Heart left ventricle (tissue), 16 donors: Measurements from ENCODE around the gene CDK5R2. TPM values are rescaled to one million over a fixed set of nuclear protein-coding genes. Genes with fewer than 3 reads are reported as not detected.

ENCODE experiments used
- ATAC-seq, 4 donors: fragments of 200-7000 bp; cut with Tn5 transposase; one replicate each; pipeline ENCODE4 v1.9.1; 2020 to 2022; ENCODE audit warnings: moderate library complexity in 4 of 4, mild to moderate bottlenecking in 3 of 4, moderate number of reproducible peaks in 1 of 4
- DNase-seq, 5 donors: peaks; one replicate each; pipeline ENCODE4 v3.0.0-alpha.2; 2020
- H3K27ac ChIP-seq, 12 donors: fragments of 200-600 bp; sonication (generic) in 4 of 12; one replicate each; pipeline versions ENCODE4 v1.5.0 to v1.8.0; 2016 to 2022; ENCODE audit warnings: mild to moderate bottlenecking in 2 of 12
- H3K27me3 ChIP-seq, 9 donors: fragments of 200-600 bp; sonication (generic) in 2 of 9; one replicate each; pipeline versions ENCODE4 v1.5.1 to v1.8.0; 2016 to 2022; ENCODE audit warnings: mild to moderate bottlenecking in 3 of 9
- H3K36me3 ChIP-seq, 9 donors: fragments of 200-600 bp; sonication (generic) in 2 of 9; one replicate each; pipeline versions ENCODE4 v1.5.0 to v1.8.0; 2018 to 2022; ENCODE audit warnings: mild to moderate bottlenecking in 2 of 9
- H3K4me1 ChIP-seq, 12 donors: fragments of 200-600 bp; sonication (generic) in 4 of 12; one replicate each; pipeline versions ENCODE4 v1.5.0 to v1.8.0; 2016 to 2022; ENCODE audit warnings: mild to moderate bottlenecking in 3 of 12
- H3K4me3 ChIP-seq, 12 donors: fragments of 200-600 bp; sonication (generic) in 4 of 12; one replicate each; pipeline versions ENCODE4 v1.5.0 to v1.8.0; 2017 to 2022; ENCODE audit warnings: mild to moderate bottlenecking in 9 of 12, moderate library complexity in 4 of 12
- H3K9me3 ChIP-seq, 12 donors: fragments of 200-600 bp; sonication (generic) in 4 of 12; one replicate each; pipeline versions ENCODE4 v1.5.0 to v1.8.0; 2016 to 2022; ENCODE audit warnings: mild to moderate bottlenecking in 1 of 12
- POLR2A ChIP-seq, 2 donors: fragments of 450-650 bp; IDR thresholded peaks; one replicate each; pipeline ENCODE4 v1.6.1; 2017; ENCODE audit warnings: antibody characterized with exemption in 2 of 2, mild to moderate bottlenecking in 2 of 2, moderate library complexity in 2 of 2
- WGBS, 4 donors: extraction: QIAGEN DNeasy Blood & Tissue Kit in 2 of 4; methylation state at CpG; one replicate each; pipeline versions ENCODE4 v1.1.5 to v1.1.7; 2013 to 2018; 5-methylcytosine and 5-hydroxymethylcytosine counted together
- intact Hi-C, 10 donors: fragments of 100-400 bp; cut with DNase I; formaldehyde crosslinking; loops; one replicate each; pipeline versions ENCODE4 v1.11.1 to v1.14.2; 2022
- microRNA counts, 2 donors: library from miRNA; unstranded; fragments of <30 nt; microRNA quantifications; one replicate each; lab custom pipeline; 2016
- microRNA-seq, 4 donors: library from miRNA; unstranded; fragments of <30 nt; microRNA quantifications; one replicate each; pipeline versions ENCODE4 to v1.2.0, GENCODE V29; 2017 to 2020
- polyA plus RNA-seq, 2 donors: library from polyadenylated mRNA; stranded (reverse); fragments of 200-250 nt; gene quantifications; one replicate each; pipeline ENCODE4 v1.2.3, GENCODE V29; 2013
- total RNA-seq, 9 donors: library from RNA; depleted of rRNA in 2 of 9; stranded (reverse); fragments of >200 nt in 2 of 9; fragmentation: NEBNext Ultra II Directional in 3 of 9; extraction: Animal tissue kit (Norgen Biotek cat#: 25700) in 3 of 9; gene quantifications; one replicate each; pipeline versions ENCODE4 v1.1.0 to v1.2.4, GENCODE V29; 2016 to 2023
- TF ChIP-seq, protein P1 (sequence below), 12 donors: fragments of 200-600 bp; sonication (generic) in 4 of 12; IDR thresholded peaks; one replicate each; pipeline versions ENCODE4 v1.5.0 to v1.8.0; 2018 to 2022; ENCODE audit warnings: antibody characterized with exemption in 12 of 12, mild to moderate bottlenecking in 5 of 12
- donor health status: ischemic (EF 13 %, LVEDD 7.1; RV severe dilation, severe dysfunction).
- donor health status: healthy with polysubstance abuse.
- donor health status: DM: no; HTN: yes; CAD: no.
- donor health status: DM: no; HTN: no; CAD: no.
- donor health status: ischemic (EF 25% LVEDD 6.9; RV normal size, moderate dysfunction).
- donor health status: ischemic (EF 25% LVEDD 5.7; RV mildly dilated, moderate dysfunction).
- donor health status: healthy.
- donor health status: DM: yes; HTN: yes; CAD: no.
- donor health status: ischemic (EF 35%, LVEDD 5.7; RV mildly dilated, moderate dysfunction).
- donor health status: nonischemic (EF 11% LVEDD 7.7; RV severe dilation, severe dysfunction).
- donor health status: DM: yes; HTN: yes; CAD: no.
- donor health status: PGD.
- donor health status: ischemic (EF 29% LVEDD 5.4; RV normal size, mild dysfunction).
- donor health status: nonischemic (EF 23%, LVEDD 6.1; RV moderate dilation, normal function).

The CDK5R2 gene
- total and polyA plus RNA-seq, 11 donors = not detected

DNA sequence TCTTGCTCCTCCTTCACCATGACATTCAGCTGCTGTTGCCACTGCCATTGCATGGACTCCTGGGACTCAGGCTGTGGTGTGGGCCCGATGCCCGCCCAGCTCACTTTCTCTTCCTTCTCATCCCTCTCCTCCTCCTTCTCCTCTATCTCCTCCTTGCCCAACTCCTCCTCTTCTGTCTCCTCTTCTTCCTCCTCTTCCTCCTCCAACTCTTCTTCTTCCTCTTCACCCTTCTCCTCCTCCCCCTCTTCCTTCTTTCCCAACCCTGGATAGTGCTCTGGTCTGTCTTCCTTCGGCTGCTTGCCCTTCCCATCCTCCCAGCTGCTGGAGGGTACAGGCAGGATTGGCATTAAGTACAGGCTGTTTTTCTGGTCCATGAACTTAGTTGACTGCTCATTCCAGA lies 44.5 kb downstream of the CDK5R2 start:
- ATAC-seq (no peak), DNase-seq (no peak)
- Histone ChIP-seq H3K9me3 (no peaks in the 10 kb centered on the region), H3K27ac (no peak overlapping the region), H3K4me1 (peaks cover 0 to 25% (median 18%) of the 10 kb centered on the region in 12 donors), H3K27me3 (peaks cover 48 to 97% (median 75%) of the 10 kb centered on the region in 9 donors), H3K4me3 (no peak overlapping the region), H3K36me3 (no peaks in the 10 kb centered on the region)
- TF ChIP-seq, protein P1, sequence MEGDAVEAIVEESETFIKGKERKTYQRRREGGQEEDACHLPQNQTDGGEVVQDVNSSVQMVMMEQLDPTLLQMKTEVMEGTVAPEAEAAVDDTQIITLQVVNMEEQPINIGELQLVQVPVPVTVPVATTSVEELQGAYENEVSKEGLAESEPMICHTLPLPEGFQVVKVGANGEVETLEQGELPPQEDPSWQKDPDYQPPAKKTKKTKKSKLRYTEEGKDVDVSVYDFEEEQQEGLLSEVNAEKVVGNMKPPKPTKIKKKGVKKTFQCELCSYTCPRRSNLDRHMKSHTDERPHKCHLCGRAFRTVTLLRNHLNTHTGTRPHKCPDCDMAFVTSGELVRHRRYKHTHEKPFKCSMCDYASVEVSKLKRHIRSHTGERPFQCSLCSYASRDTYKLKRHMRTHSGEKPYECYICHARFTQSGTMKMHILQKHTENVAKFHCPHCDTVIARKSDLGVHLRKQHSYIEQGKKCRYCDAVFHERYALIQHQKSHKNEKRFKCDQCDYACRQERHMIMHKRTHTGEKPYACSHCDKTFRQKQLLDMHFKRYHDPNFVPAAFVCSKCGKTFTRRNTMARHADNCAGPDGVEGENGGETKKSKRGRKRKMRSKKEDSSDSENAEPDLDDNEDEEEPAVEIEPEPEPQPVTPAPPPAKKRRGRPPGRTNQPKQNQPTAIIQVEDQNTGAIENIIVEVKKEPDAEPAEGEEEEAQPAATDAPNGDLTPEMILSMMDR (IDR thresholded peaks at IDR 0.05) = no peak
- no peak for TF ChIP-seq POLR2A (IDR thresholded peaks at IDR 0.05)
- intact Hi-C loops = no loop called here
- whole genome bisulfite sequencing, 4 donors = 81 to 88% (median 85%) methylated on average over 3 of the region's 3 CpGs

DNA sequence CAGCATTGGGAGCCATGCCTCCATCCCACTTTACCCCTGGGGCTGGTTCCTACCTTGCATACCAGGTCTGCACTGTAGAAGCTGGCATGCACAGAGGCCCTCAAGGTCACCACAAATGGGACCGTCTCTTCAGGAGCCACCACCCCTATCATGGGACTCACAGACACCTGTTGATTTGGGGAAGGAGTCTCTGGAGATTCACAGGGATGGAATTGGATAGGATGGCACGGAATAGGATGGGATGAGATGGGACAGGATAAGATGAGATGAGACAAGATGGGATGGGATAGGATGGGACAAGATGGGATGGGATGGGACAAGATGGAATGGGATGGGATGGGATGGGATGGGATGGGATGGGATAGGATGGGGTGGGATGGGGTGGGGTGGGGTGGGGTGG lies 49.8 kb downstream of the CDK5R2 start:
- Histone ChIP-seq H3K36me3 (no peaks in the 10 kb centered on the region), H3K4me1 (no peaks in the 10 kb centered on the region), H3K27me3 (peaks cover 10 to 70% (median 26%) of the 10 kb centered on the region in 9 donors), H3K27ac (no peak overlapping the region), H3K9me3 (no peaks in the 10 kb centered on the region), H3K4me3 (no peak overlapping the region)
- no peak for ATAC-seq
- WGBS, 4 donors = 60 to 67% (median 62%) methylated on average over 2 of the region's 2 CpGs
- DNase-seq = no peak
- TF ChIP-seq, protein P1 (IDR thresholded peaks at IDR 0.05) = no peak
- no peak for TF ChIP-seq POLR2A (IDR thresholded peaks at IDR 0.05)
- intact Hi-C loops = no loop called here

- Histone ChIP-seq H3K9me3 (no peaks in the 10 kb centered on the region), H3K27me3 (peaks cover 7 to 62% (median 16%) of the 10 kb centered on the region in 9 donors), H3K36me3 (no peaks in the 10 kb centered on the region), H3K27ac (no peak overlapping the region), H3K4me1 (no peaks in the 10 kb centered on the region), H3K4me3 (no peak overlapping the region)
- intact Hi-C loops = no loop called here
- 37 to 49% (median 42%) methylated on average over 4 to 6 of the region's 6 CpGs for WGBS, 4 donors
- TF ChIP-seq, protein P1 (IDR thresholded peaks at IDR 0.05) = peak in 5 of 12 donors; percentile 7 to 16 (median 13)
- no peak for TF ChIP-seq POLR2A (IDR thresholded peaks at IDR 0.05)
- DNase-seq (peak in 1 of 5 donors; percentile 19), ATAC-seq (peak in 1 of 4 donors; percentile 38)
Observed at GRCh38 chr2:219010162-219010756, 50.8 kb downstream of the CDK5R2 start.

DNA sequence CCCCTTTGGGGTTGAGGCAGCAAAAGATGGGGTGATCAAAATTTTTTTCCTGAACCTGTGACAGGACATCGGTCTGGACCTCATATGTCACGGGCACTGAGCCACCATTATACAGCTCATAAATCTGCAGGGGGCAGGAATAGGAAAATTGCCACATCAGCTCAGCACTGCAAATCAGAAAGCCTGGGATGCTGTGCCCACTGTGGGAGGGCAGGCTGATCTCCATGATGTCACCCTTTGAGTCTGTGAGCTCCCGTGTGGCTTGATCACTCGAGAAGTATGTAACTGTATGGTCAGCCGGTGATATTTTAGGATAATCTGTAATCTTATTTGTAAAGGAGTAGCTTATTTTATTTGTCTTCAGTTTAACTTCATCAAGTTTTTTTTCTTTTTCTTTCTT lies 51.4 kb downstream of the CDK5R2 start:
- Histone ChIP-seq H3K4me1 (no peaks in the 10 kb centered on the region), H3K36me3 (no peaks in the 10 kb centered on the region), H3K9me3 (no peaks in the 10 kb centered on the region), H3K27ac (no peak overlapping the region), H3K4me3 (no peak overlapping the region), H3K27me3 (peaks cover under 1 to 56% (median 15%) of the 10 kb centered on the region in 9 donors)
- no peak for DNase-seq
- no peak for ATAC-seq
- 77 to 83% (median 82%) methylated on average over 5 of the region's 5 CpGs for WGBS, 4 donors
- TF ChIP-seq POLR2A (IDR thresholded peaks at IDR 0.05) = no peak
- TF ChIP-seq, protein P1 (IDR thresholded peaks at IDR 0.05) = no peak
- intact Hi-C loops = no loop called here

MicroRNA genes within 50 kb of the gene (microRNA counts, 767-probe panel; counts per million panel counts)
- microRNA hsa-miR-375 (lab: Ali Mortazavi, UCI) = 0 to 71.6 counts per million in 2 donors

Small RNAs within 50 kb of the gene (microRNA-seq; reads per million reads assigned to microRNA genes)
- gene MIR375 = 3.1 to 93.8 (median 6.9) reads per million in 4 donors

Other genes starting within 250 kb of the CDK5R2 start
- gene TTLL4, start 248.8 kb upstream of the CDK5R2 start, total RNA-seq = 10 to 100 TPM in 2 of 9 donors, 1 to 10 TPM in 7; 5.3 to 14.0 (median 6.0) TPM
- 1 to 10 TPM; 5.4 to 6.2 TPM for gene TTLL4, start 248.8 kb upstream of the CDK5R2 start, polyA plus RNA-seq
- gene CYP27A1, start 177.5 kb upstream of the CDK5R2 start, total RNA-seq = 10 to 100 TPM in 3 of 9 donors, 1 to 10 TPM in 6; 3.3 to 43.8 (median 7.5) TPM
- gene CYP27A1, start 177.5 kb upstream of the CDK5R2 start, polyA plus RNA-seq = 1 to 10 TPM; 5.1 to 5.4 TPM
- gene PRKAG3, start 127.9 kb upstream of the CDK5R2 start, total RNA-seq = not detected
- gene PRKAG3, start 127.9 kb upstream of the CDK5R2 start, polyA plus RNA-seq = under 1 TPM in 1 of 2 donors, not detected in 1; 0.06 TPM
- 10 to 100 TPM in 1 of 9 donors, 1 to 10 TPM in 3, under 1 TPM in 5; 0.34 to 13.1 (median 1.00) TPM for gene WNT6, start 99.9 kb upstream of the CDK5R2 start, total RNA-seq
- 1 to 10 TPM in 1 of 2 donors, under 1 TPM in 1; 0.44 to 1.4 TPM for gene WNT6, start 99.9 kb upstream of the CDK5R2 start, polyA plus RNA-seq
- gene WNT10A, start 78.8 kb upstream of the CDK5R2 start, total RNA-seq = 1 to 10 TPM in 1 of 9 donors, under 1 TPM in 1, not detected in 7; 0.16 to 1.3 TPM
- gene WNT10A, start 78.8 kb upstream of the CDK5R2 start, polyA plus RNA-seq = under 1 TPM in 1 of 2 donors, not detected in 1; 0.08 TPM
- gene FEV, start 25.5 kb downstream of the CDK5R2 start, total RNA-seq = not detected
- not detected for gene FEV, start 25.5 kb downstream of the CDK5R2 start, polyA plus RNA-seq
- gene CRYBA2, start 33.8 kb downstream of the CDK5R2 start, total RNA-seq = not detected
- gene CRYBA2, start 33.8 kb downstream of the CDK5R2 start, polyA plus RNA-seq = not detected
- gene CFAP65, start 81.8 kb downstream of the CDK5R2 start, total RNA-seq = under 1 TPM in 1 of 9 donors, not detected in 8; 0.04 TPM
- gene CFAP65, start 81.8 kb downstream of the CDK5R2 start, polyA plus RNA-seq = not detected
- gene IHH, start 101.3 kb downstream of the CDK5R2 start, total RNA-seq = not detected
- gene IHH, start 101.3 kb downstream of the CDK5R2 start, polyA plus RNA-seq = not detected
- 10 to 100 TPM in 1 of 9 donors, 1 to 10 TPM in 8; 4.6 to 13.2 (median 8.0) TPM for gene NHEJ1, start 201.1 kb downstream of the CDK5R2 start, total RNA-seq
- 10 to 100 TPM in 1 of 2 donors, 1 to 10 TPM in 1; 3.7 to 17.0 TPM for gene NHEJ1, start 201.1 kb downstream of the CDK5R2 start, polyA plus RNA-seq
- gene SLC23A3, start 210.4 kb downstream of the CDK5R2 start, total RNA-seq = under 1 TPM in 8 of 9 donors, not detected in 1; 0.12 to 0.92 (median 0.44) TPM
- under 1 TPM; 0.17 to 0.84 TPM for gene SLC23A3, start 210.4 kb downstream of the CDK5R2 start, polyA plus RNA-seq
- gene CNPPD1, start 217.3 kb downstream of the CDK5R2 start, total RNA-seq = 10 to 100 TPM; 40.1 to 81.8 (median 57.2) TPM
- 100 to 1,000 TPM in 1 of 2 donors, 10 to 100 TPM in 1; 37.3 to 118 TPM for gene CNPPD1, start 217.3 kb downstream of the CDK5R2 start, polyA plus RNA-seq
- 10 to 100 TPM; 28.3 to 55.8 (median 38.2) TPM for gene RETREG2, start 218.6 kb downstream of the CDK5R2 start, total RNA-seq
- 10 to 100 TPM; 13.4 to 56.0 TPM for gene RETREG2, start 218.6 kb downstream of the CDK5R2 start, polyA plus RNA-seq
- 10 to 100 TPM; 13.9 to 32.3 (median 23.5) TPM for gene ZFAND2B, start 247.1 kb downstream of the CDK5R2 start, total RNA-seq
- gene ZFAND2B, start 247.1 kb downstream of the CDK5R2 start, polyA plus RNA-seq = 10 to 100 TPM; 17.6 to 35.7 TPM